ENCODE results near the gene MRLN.
"Not testable (repeated sequence)": the region's sequence is repeated elsewhere in the genome, so short reads cannot be mapped to it uniquely, and the experiment has no call there.

The MRLN gene

DNA sequence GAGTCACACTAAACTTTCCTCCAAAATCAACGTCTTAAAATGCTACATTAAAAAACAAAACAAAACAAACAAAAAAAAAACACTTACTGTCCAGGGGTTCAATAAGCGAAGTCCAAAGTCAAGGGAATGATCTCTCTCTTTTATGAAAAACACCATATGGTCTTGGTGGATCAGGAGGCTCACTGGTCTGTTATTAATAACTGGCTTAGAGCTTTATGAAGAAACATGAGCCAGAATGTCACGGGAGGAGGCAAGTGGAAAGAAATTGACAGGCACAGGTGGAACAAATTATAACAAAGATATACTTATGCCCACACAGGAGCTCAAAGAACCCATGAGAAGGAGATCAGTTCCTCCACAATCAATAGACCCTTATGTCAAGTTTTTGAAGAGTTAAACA, at the start of gene MRLN:
MRLN (minus strand) TSS at position 189 of the 400 bp plus-strand sequence.
- in situ Hi-C loops (cut with MboI; ENCODE audit: low sequenced_read_pairs, unreplicated experiment), result no loop called here
- no peak for DNase-seq (ENCODE audit: low spot score)
- TF ChIP-seq, protein P1, sequence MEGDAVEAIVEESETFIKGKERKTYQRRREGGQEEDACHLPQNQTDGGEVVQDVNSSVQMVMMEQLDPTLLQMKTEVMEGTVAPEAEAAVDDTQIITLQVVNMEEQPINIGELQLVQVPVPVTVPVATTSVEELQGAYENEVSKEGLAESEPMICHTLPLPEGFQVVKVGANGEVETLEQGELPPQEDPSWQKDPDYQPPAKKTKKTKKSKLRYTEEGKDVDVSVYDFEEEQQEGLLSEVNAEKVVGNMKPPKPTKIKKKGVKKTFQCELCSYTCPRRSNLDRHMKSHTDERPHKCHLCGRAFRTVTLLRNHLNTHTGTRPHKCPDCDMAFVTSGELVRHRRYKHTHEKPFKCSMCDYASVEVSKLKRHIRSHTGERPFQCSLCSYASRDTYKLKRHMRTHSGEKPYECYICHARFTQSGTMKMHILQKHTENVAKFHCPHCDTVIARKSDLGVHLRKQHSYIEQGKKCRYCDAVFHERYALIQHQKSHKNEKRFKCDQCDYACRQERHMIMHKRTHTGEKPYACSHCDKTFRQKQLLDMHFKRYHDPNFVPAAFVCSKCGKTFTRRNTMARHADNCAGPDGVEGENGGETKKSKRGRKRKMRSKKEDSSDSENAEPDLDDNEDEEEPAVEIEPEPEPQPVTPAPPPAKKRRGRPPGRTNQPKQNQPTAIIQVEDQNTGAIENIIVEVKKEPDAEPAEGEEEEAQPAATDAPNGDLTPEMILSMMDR (IDR thresholded peaks at IDR 0.05; ENCODE audit: borderline replicate concordance, control extremely low read depth, extremely low read depth, insufficient read depth, missing control alignments), result no peak

DNA sequence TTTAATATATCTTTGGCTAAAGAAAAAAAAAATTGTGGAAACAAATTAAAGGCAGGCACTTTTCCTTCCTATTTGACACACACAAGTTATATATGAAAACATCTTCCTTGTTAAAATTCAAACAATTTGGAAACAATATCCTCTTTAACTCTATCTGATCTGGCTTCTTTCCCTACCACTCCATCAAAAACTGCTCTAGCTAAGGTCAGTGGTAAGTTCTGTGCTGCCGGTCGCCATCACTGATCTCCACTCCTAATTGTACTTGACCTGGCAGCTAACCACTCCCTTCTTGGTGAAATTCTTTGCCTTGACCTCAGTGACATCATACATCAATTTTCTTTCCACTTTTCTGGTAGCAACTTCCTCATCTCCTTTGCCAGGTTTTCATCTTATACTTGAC, 47.9 kb upstream of the MRLN start:
- in situ Hi-C loops (cut with MboI; ENCODE audit: low sequenced_read_pairs, unreplicated experiment), result loop anchor here (10.0 to 25.0 kb wide), 2 partner anchors 166 to 1014 kb away; no protein-coding TSS in a partner anchor
- TF ChIP-seq, protein P1 (IDR thresholded peaks at IDR 0.05; ENCODE audit: borderline replicate concordance, control extremely low read depth, extremely low read depth, insufficient read depth, missing control alignments), result no peak

DNA sequence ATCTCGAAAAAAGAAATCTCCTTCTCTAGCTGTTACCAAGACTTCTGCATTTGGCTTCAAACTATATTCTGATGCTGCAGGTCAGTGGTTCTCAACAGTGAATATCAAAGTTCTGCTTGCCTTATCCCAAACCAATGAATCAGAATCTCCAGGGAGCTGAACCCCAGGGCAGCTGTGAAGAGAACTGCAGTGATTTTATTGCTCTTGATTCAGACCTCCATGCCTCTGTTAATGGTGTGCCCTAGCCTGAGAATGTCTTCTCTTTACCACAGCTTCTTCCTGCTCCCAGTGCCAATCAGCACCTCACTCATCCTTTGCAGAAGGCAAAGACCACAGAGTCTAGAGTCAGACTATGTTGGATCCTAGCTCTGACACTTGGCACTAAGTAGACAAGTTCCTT, 46.2 kb upstream of the MRLN start:
- in situ Hi-C loops (cut with MboI; ENCODE audit: low sequenced_read_pairs, unreplicated experiment), result no loop called here
- DNase-seq (ENCODE audit: low spot score), result no peak

More for the DNA sequence above, 47.9 kb upstream of the MRLN start:
- no peak for DNase-seq (ENCODE audit: low spot score)

DNA sequence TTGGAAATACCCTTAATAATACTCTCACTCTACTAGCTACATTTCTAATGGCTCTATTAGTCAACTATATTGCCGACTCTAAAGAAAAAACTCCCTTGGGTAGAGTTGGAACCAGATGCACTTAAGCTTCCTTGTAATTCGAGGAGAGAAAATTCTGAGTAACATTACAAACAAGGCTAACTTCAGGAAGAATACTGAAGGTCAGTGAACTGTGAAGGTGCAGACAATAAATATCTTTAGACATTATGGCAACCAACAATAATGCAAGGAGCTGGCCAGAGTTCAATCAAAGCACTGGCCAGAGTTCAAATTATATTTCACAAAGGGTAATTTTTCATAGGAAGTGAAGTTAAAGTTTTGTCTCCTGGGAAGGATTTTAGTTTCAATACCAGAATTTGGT, 40.7 kb upstream of the MRLN start:
- in situ Hi-C loops (cut with MboI; ENCODE audit: low sequenced_read_pairs, unreplicated experiment), result no loop called here
- TF ChIP-seq, protein P1 (IDR thresholded peaks at IDR 0.05; ENCODE audit: borderline replicate concordance, control extremely low read depth, extremely low read depth, insufficient read depth, missing control alignments), result no peak
- no peak for DNase-seq (ENCODE audit: low spot score)

More for the DNA sequence above, 46.2 kb upstream of the MRLN start:
- TF ChIP-seq, protein P1 (IDR thresholded peaks at IDR 0.05; ENCODE audit: borderline replicate concordance, control extremely low read depth, extremely low read depth, insufficient read depth, missing control alignments), result no peak

DNA sequence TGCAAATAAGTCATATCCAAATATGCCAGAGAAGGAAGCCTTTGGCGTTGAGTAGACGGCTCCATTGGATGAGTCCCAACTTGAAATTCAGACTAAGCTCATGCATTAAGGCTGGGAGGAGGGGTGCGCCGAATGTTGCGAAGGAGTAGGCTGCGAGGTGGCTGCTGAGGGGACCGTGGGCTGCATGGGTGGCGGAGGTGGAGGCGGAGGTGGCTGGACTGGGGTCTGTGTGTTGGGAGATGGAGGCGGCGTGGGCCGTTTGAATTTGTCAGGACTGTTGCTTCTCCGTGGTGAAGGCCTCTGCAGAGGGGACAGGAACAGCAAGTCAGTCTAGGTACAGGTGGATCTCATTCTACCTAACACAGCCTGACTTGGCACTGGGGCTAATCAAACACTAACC, 39.6 kb upstream of the MRLN start:
- TF ChIP-seq, protein P1 (IDR thresholded peaks at IDR 0.05; ENCODE audit: borderline replicate concordance, control extremely low read depth, extremely low read depth, insufficient read depth, missing control alignments), result no peak
- in situ Hi-C loops (cut with MboI; ENCODE audit: low sequenced_read_pairs, unreplicated experiment), result no loop called here
- DNase-seq (ENCODE audit: low spot score), result no peak

DNA sequence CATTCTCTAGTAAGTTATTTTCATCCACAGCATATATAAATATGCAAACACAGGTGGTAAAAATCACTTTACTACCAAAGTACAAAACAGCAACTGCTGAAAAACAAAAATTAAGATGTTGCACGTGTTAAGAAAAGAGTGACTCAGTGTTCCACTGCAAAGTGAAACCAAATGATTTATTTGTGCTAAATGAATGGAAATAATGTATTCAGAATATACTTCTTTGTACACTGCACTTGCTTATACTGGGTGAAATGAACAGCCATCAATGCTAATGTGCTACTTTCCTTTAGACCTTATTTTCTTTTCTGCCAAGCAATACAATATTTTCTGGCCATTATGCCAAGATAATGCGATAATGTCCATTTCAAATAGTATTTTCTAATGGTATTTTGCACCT, 38.3 kb upstream of the MRLN start:
- TF ChIP-seq, protein P1 (IDR thresholded peaks at IDR 0.05; ENCODE audit: borderline replicate concordance, control extremely low read depth, extremely low read depth, insufficient read depth, missing control alignments), result no peak
- DNase-seq (ENCODE audit: low spot score), result no peak
- in situ Hi-C loops (cut with MboI; ENCODE audit: low sequenced_read_pairs, unreplicated experiment), result no loop called here

DNA sequence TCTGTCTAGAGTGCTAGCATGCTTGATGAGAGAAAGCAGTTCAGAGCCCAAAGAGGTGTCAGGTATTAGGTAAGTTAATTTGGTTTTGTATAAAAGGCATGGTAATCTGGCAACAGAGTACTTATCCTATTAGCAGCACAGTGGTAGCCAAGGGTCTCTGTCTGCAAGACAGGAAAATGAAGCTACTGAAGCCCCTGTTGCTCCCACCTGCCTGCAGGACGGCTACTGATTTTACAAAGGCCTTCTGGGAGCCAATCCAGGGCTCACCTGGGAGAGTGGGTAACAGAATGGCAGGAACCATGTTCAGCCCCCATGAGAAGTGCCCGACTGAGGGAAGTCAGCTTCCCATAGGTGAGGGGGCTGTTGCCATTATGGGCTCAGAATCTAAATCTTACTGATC, 36.8 kb upstream of the MRLN start:
- DNase-seq (ENCODE audit: low spot score); in situ Hi-C loops (cut with MboI; ENCODE audit: low sequenced_read_pairs, unreplicated experiment): not testable (repeated sequence)

DNA sequence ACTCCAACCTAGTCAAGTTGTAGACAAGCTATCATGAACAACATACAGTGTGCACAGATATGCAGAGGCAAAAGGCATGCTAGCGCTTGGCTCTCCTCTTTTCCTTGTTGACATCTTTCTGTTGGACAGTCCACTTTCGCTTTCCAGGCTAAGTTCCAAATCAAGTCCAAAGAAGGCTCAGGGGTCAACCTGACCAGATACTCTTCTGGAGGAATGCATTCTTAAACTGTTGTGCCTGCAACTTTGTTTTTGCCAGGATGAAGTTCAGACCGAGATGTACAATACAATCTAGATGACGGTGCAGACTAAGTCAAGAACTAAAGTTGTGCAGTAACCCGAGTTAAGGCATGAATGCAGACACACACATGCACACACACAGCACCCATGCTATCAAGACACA, 35.7 kb upstream of the MRLN start:
- in situ Hi-C loops (cut with MboI; ENCODE audit: low sequenced_read_pairs, unreplicated experiment); DNase-seq (ENCODE audit: low spot score): not testable (repeated sequence)

DNA sequence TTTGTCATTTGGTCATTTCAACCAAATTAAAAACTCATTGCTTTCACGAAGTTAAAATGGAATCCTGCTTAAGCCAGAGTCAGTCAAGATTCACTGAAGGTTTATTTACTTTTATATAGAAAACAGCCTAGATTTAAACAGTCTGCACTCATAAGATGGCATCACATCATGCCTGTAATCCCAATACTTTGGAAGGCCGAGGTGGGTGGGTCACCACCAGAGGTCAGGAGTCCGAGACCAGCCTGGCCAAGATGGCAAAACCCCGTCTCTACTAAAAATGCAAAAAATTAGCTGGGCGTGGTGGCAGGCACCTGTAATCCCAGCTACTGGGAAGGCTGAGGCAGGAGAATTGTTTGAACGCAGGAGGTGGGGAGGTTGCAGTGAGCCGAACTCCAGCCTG, 33.8 kb upstream of the MRLN start:
- DNase-seq (ENCODE audit: low spot score); in situ Hi-C loops (cut with MboI; ENCODE audit: low sequenced_read_pairs, unreplicated experiment): not testable (repeated sequence)

DNA sequence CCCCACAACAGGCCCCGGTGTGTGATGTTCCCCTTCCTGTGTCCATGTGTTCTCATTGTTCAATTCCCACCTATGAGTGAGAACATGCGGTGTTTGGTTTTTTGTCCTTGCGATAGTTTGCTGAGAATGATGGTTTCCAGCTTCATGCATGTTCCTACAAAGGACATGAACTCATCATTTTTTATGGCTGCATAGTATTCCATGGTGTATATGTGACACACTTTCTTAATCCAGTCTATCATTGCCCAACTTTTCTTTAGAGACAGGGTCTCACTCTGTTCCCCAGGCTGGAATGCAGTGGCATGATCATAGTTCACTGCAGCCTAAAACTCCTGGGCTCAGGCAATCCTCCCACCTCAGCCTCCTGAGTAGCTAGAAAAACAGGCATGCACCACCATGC, 32.2 kb upstream of the MRLN start:
- DNase-seq (ENCODE audit: low spot score); in situ Hi-C loops (cut with MboI; ENCODE audit: low sequenced_read_pairs, unreplicated experiment): not testable (repeated sequence)

All from GM13976 (cell line).